Neutrophil (primary cell): ENCODE measurements around the gene KLHL17.

Experiments used
- H3K27ac ChIP-seq: fragments of 200-600 bp; sonication (generic); 2 replicates; pipeline ENCODE4 v1.5.1; 2016; ENCODE audit warnings: mild to moderate bottlenecking, moderate library complexity
- H3K27me3 ChIP-seq: fragments of 200-600 bp; sonication (generic); 2 replicates; pipeline ENCODE4 v1.6.0; 2016; ENCODE audit warnings: mild to moderate bottlenecking
- H3K36me3 ChIP-seq: fragments of 200-600 bp; sonication (generic); 2 replicates; pipeline ENCODE4 v1.5.1; 2017
- H3K4me1 ChIP-seq, 2 experiments: fragments of 200-600 bp in 1 of 2; sonication (generic) in 1 of 2; 1 replicate in 1 of 2; 2 replicates in 1 of 2; pipeline versions ENCODE4 v1.5.1 to v1.6.1; 2013 to 2016; ENCODE audit warnings: low read depth in 1 of 2, low read length in 1 of 2, mild to moderate bottlenecking in 1 of 2, moderate library complexity in 1 of 2; ENCODE audit not compliant: control insufficient read depth in 1 of 2, insufficient read depth in 1 of 2
- H3K4me3 ChIP-seq, 2 experiments: fragments of 200-600 bp in 1 of 2; sonication (generic) in 1 of 2; 1 replicate in 1 of 2; 2 replicates in 1 of 2; pipeline ENCODE4 v1.5.1; 2013 to 2016; ENCODE audit warnings: low read depth in 1 of 2, low read length in 1 of 2, mild to moderate bottlenecking in 1 of 2, moderate library complexity in 1 of 2
- H3K9me3 ChIP-seq: fragments of 200-600 bp; sonication (generic); 2 replicates; pipeline ENCODE4 v1.5.1; 2016
- CTCF ChIP-seq: fragments of 200-600 bp; sonication (generic); IDR thresholded peaks from 2 replicates; pipeline ENCODE4 v1.5.1; 2016; ENCODE audit warnings: antibody characterized with exemption

The KLHL17 gene

GRCh38 chr1:998995-999724, 38.8 kb downstream of the KLHL17 start:
- TF ChIP-seq CTCF: no peak

GRCh38 chr1:999725-1000356, 39.5 kb downstream of the KLHL17 start, which contains the start of gene HES4:
TSS of gene HES4 (minus strand) at chr1:1000097. CDS start at chr1:999973, 124 bp downstream.
- H3K27ac ChIP-seq: no peak within 1 kb of the TSS
- H3K36me3 ChIP-seq: no peaks in the 10 kb centered on the region
- peaks cover 23 to 39% of the 10 kb centered on the region in 2 experiments for H3K4me1 ChIP-seq
- peak within 1 kb of the TSS; percentile 34 to 50 for H3K4me3 ChIP-seq
- no peaks in the 10 kb centered on the region for H3K9me3 ChIP-seq
- peaks cover 100% of the 10 kb centered on the region for H3K27me3 ChIP-seq
- no peak for TF ChIP-seq CTCF

More at GRCh38 chr1:998995-999724, 38.8 kb downstream of the KLHL17 start:
- Histone ChIP-seq H3K27ac (no peak overlapping the region), H3K4me1 (peaks cover 23 to 39% of the 10 kb centered on the region in 2 experiments), H3K27me3 (peaks cover 100% of the 10 kb centered on the region), H3K9me3 (no peaks in the 10 kb centered on the region), H3K4me3 (peak overlapping the region in 1 of 2 experiments; percentile 29), H3K36me3 (no peaks in the 10 kb centered on the region)

DNA sequence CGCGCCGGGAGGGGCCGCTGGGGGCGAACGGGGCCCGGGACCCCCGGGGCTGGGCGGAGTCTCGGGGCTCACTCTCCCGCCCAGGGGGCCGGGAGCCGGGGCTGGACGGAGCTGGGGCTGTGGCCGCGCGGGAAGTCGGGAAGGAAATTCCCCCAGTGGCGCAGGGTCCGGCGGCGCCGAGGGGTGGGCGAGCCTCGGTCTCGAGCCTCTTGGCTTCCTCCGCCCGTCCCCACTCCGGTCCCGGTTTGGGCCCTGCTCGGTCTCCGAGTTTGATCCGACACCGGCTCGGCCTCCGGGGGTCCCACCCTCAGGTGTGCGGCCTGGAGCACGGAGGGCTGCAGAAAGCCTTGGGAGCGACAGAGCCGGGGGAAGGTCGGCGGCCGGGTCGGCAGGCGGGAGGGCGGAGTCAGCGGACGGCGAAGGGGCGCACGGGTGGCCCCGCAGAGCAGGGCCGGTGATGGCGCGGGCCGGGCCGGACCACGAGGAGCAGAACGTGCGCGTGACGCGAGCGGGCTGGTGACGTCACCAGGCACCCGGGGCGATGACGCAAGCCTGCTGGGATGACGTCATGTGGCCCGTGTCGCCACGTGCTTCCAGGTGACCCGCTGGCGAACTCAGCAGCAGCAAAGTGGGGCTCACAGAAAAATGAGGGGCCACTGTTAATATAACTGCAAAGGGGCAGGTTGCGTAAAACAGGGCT, 40.1 kb downstream of the KLHL17 start:
- no peak for TF ChIP-seq CTCF
- Histone ChIP-seq H3K27ac (no peak overlapping the region), H3K4me3 (peak overlapping the region; percentile 34 to 50), H3K9me3 (no peaks in the 10 kb centered on the region), H3K27me3 (peaks cover 100% of the 10 kb centered on the region), H3K36me3 (no peaks in the 10 kb centered on the region), H3K4me1 (peaks cover 23 to 39% of the 10 kb centered on the region in 2 experiments)

GRCh38 chr1:1001057-1001783, 40.8 kb downstream of the KLHL17 start:
- Histone ChIP-seq H3K36me3 (no peaks in the 10 kb centered on the region), H3K27me3 (peaks cover 100% of the 10 kb centered on the region), H3K27ac (no peak overlapping the region), H3K9me3 (no peaks in the 10 kb centered on the region), H3K4me3 (peak overlapping the region; percentile 34 to 50), H3K4me1 (peaks cover 23 to 39% of the 10 kb centered on the region in 2 experiments)
- TF ChIP-seq CTCF: no peak
